ENCODE results near the gene COBL.

DNA sequence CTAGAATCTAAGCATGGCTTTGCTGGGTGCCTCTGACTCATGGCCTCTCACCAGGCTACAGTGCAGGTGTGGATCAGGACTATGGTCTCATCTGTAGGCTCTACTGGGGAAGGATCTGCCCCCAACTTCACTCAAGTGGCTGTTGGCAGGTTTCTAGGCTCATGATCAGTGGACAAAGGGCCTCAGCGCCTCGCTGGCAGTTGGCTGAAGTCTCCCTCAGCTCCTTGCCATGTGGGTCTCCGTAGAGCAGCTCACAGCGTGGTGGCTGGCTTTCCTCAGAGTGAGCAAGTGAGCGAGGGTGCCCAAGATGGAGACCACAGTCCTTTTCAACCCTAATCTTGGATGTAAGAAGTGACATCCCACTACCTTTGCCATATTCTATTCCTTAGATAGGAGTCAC, 238.0 kb downstream of the COBL start:
- TF ChIP-seq FOXM1 (IDR thresholded peaks at IDR 0.05; ENCODE audit: borderline replicate concordance, low read depth), result no peak
- no peak for TF ChIP-seq ZBTB7A (IDR thresholded peaks at IDR 0.05; ENCODE audit: low read depth)
- TF ChIP-seq, protein P1, sequence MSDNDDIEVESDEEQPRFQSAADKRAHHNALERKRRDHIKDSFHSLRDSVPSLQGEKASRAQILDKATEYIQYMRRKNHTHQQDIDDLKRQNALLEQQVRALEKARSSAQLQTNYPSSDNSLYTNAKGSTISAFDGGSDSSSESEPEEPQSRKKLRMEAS (IDR thresholded peaks at IDR 0.05), result no peak
- TF ChIP-seq EGR1 (IDR thresholded peaks at IDR 0.05), result no peak
- no peak for TF ChIP-seq RAD21 (IDR thresholded peaks at IDR 0.05; ENCODE audit: low read depth)
- no peak for TF ChIP-seq TCF12 (IDR thresholded peaks at IDR 0.05; ENCODE audit: low read depth)
- TF ChIP-seq EP300 (IDR thresholded peaks at IDR 0.05; ENCODE audit: borderline replicate concordance), result no peak
- TF ChIP-seq, protein P2, sequence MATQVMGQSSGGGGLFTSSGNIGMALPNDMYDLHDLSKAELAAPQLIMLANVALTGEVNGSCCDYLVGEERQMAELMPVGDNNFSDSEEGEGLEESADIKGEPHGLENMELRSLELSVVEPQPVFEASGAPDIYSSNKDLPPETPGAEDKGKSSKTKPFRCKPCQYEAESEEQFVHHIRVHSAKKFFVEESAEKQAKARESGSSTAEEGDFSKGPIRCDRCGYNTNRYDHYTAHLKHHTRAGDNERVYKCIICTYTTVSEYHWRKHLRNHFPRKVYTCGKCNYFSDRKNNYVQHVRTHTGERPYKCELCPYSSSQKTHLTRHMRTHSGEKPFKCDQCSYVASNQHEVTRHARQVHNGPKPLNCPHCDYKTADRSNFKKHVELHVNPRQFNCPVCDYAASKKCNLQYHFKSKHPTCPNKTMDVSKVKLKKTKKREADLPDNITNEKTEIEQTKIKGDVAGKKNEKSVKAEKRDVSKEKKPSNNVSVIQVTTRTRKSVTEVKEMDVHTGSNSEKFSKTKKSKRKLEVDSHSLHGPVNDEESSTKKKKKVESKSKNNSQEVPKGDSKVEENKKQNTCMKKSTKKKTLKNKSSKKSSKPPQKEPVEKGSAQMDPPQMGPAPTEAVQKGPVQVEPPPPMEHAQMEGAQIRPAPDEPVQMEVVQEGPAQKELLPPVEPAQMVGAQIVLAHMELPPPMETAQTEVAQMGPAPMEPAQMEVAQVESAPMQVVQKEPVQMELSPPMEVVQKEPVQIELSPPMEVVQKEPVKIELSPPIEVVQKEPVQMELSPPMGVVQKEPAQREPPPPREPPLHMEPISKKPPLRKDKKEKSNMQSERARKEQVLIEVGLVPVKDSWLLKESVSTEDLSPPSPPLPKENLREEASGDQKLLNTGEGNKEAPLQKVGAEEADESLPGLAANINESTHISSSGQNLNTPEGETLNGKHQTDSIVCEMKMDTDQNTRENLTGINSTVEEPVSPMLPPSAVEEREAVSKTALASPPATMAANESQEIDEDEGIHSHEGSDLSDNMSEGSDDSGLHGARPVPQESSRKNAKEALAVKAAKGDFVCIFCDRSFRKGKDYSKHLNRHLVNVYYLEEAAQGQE (IDR thresholded peaks at IDR 0.05; ENCODE audit: low read depth), result no peak
- no peak for TF ChIP-seq TAF1 (IDR thresholded peaks at IDR 0.05; ENCODE audit: low read depth)
